Epithelial cell of esophagus (primary cell): ENCODE results near the gene PCDH8.

Experiments
- DNase-seq: peaks from one replicate; pipeline ENCODE4 v3.0.0; 2010; ENCODE audit warnings: low read depth
- H3K4me3 ChIP-seq: 2 replicates; pipeline ENCODE4 v1.5.1; 2011; ENCODE audit warnings: mild to moderate bottlenecking, low read length, control low read depth
- CTCF ChIP-seq: IDR thresholded peaks from 2 replicates; pipeline ENCODE4 v1.5.1; 2011; ENCODE audit warnings: low read depth, mild to moderate bottlenecking, low read length, control low read depth, inconsistent platforms; ENCODE audit not compliant: insufficient read depth; ENCODE audit errors: missing control alignments

The PCDH8 gene

DNA sequence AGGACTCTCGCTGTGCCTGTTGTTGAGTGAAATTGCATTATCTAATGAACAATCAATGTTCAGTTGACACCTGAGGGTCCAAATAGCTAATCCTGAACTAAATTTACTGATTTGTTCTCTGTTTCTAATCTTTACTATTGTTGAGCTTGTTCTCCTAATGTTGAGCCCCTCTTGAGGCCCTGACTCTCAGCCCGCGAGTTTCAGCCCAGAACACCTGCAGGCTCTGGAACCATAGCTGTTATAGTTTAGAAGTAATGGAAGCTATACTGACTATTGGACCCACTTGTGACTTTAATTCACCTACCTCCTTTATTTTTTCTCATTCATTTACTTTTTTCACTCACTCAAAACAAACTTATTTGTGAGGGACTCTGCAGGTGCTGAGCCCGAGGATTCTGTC is 20.6 kb upstream of the PCDH8 start:
- TF ChIP-seq CTCF: no peak
- no peak for DNase-seq
- H3K4me3 ChIP-seq: no peak overlapping the region

- no peak for DNase-seq
- no peak for TF ChIP-seq CTCF
- no peak overlapping the region for H3K4me3 ChIP-seq
Measured at GRCh38 chr13:52868190-52868589, 19.8 kb upstream of the PCDH8 start.

DNA sequence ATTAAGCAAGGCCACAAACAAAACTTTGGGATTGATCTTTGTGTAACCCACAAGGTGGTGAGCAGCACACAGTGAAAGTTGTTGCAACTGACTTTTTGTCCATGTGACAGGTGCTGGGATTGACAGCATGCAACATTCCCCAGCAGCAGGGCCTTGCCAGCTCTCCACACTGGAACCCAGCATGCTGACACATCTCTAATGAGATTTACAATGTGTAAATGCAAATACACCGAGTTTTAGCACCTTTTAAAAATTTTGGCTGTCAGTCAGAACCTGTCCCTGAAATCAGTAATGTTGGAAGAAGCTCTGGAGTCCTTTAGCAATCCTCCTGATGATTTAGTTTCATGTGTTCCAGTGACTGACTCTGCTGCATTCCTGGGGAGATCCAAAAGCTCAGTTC is 16.5 kb upstream of the PCDH8 start:
- TF ChIP-seq CTCF: no peak
- no peak for DNase-seq
- H3K4me3 ChIP-seq: no peak overlapping the region

DNA sequence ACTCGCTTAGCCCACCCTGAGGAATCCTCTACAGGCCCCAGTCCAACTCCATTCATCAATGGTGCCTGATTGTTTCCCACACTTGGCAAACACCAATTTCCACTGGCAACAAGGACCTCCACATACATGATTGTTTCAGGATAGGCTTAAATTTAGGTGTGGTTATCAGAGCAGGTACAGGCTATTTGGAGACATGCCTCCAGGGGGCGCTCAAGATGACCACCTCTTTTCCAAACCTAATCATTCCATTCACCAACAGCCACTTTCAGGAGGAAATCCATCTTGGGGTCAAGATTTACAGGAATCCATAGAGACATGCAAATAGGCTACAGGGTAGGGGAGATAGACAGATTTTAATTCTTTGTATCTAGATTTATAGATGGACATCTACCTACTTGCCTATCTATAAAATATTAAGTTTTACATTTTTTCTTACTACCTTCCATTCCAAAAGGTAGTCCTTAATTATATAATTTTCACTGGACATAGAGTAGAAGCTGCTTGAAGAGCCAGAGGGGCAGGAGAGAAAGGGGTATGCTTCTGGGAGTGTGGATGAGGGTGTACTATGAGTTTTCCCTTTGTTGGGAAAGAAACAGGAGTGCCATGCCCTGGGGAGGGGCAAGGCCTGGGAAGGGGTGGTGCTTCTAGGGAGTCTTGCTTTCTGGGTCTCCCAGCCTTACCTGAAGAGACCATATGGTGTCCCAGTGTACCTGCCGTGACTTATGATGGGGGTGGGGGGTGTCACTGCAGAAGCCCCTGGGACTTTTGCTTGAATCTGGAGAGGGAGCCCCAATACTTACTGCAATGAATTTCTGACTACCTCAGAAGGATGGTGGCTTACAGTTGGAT is 14.1 kb upstream of the PCDH8 start:
- DNase-seq: peak; percentile 41
- TF ChIP-seq CTCF: peak; percentile 68

DNA sequence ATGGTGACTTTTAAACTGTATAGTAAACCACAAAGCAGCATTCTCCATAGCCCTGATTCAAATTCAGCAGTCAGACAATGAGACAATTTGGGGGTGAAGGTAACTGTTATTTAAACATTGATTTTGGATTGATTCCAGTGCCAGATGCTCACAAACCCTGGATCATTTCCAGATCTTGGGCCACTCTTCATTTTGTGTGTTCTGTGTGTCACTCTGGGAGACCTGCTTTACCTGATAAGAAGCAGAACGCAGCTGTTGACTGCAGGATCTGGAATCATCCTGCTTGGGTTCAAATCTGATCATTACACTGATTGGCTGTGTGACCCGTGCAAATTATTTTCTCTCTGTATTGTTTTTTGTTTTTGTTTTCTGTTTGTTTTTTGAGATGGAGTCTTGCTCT is 4.0 kb upstream of the PCDH8 start:
- H3K4me3 ChIP-seq: no peak overlapping the region

More for the DNA sequence above, 14.1 kb upstream of the PCDH8 start:
- H3K4me3 ChIP-seq: no peak overlapping the region

GRCh38 chr13:52851137-52851962 is 2.9 kb upstream of the PCDH8 start:
- TF ChIP-seq CTCF: no peak
- DNase-seq: peak; percentile 20
- H3K4me3 ChIP-seq: peak overlapping the region; percentile 50

More for the DNA sequence above, 4.0 kb upstream of the PCDH8 start:
- DNase-seq: no peak
- no peak for TF ChIP-seq CTCF
